GM12872 (cell line): Measurements from ENCODE around the gene HIF3A.

Experiments used
- TF ChIP-seq, protein P1 (sequence below): IDR thresholded peaks from 3 replicates; pipeline ENCODE4 v1.5.1; 2011; ENCODE audit warnings: low read depth, mild to moderate bottlenecking, low read length, moderate library complexity; ENCODE audit not compliant: insufficient read depth

HIF3A gene

DNA sequence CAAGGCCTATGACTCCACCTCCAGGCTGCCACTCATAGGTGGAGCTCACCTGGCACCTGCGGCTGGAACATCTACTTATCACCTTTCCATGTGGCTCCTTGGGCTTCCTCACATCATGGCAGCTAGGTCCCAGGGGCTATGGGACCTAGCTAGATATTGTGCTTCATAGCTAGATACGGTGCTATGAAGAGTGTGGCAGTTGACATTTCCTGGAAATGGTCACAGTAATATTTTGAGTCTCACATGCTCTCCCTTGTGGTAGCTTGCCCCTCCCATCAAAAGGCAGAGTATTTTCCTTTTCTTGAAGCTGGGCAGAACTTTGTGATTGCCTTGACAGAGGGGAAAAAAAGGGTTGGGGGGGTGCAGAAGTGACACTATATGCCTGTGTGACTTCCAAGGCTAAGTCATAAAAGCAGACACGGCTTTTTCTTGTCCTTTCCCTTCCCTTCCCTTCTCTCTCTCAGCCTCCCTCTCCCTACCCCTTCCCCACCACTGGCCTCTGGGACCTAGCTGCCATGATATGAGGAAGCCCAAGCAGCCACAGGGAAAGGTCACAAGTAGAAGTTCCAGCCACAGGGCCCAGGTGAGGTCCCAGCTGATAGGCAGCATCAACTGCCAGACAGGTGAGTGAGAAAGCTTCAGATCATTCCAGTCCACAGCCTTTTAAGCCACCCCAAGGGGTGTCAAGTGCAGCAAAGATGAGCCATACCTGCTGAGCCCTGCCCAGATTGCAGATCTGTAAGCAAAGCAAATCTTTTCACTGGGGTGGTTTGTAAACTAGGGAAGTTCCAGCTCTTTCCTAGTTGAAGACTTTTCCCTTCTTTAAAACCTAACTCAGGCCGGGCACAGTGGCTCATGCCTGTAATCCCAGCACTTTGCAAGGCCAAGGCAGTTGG, 6.9 kb upstream of the HIF3A start:
- TF ChIP-seq, protein P1, sequence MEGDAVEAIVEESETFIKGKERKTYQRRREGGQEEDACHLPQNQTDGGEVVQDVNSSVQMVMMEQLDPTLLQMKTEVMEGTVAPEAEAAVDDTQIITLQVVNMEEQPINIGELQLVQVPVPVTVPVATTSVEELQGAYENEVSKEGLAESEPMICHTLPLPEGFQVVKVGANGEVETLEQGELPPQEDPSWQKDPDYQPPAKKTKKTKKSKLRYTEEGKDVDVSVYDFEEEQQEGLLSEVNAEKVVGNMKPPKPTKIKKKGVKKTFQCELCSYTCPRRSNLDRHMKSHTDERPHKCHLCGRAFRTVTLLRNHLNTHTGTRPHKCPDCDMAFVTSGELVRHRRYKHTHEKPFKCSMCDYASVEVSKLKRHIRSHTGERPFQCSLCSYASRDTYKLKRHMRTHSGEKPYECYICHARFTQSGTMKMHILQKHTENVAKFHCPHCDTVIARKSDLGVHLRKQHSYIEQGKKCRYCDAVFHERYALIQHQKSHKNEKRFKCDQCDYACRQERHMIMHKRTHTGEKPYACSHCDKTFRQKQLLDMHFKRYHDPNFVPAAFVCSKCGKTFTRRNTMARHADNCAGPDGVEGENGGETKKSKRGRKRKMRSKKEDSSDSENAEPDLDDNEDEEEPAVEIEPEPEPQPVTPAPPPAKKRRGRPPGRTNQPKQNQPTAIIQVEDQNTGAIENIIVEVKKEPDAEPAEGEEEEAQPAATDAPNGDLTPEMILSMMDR: no peak

- TF ChIP-seq, protein P1: no peak
Measured at GRCh38 chr19:46291829-46292228, 5.0 kb upstream of the HIF3A start.

DNA sequence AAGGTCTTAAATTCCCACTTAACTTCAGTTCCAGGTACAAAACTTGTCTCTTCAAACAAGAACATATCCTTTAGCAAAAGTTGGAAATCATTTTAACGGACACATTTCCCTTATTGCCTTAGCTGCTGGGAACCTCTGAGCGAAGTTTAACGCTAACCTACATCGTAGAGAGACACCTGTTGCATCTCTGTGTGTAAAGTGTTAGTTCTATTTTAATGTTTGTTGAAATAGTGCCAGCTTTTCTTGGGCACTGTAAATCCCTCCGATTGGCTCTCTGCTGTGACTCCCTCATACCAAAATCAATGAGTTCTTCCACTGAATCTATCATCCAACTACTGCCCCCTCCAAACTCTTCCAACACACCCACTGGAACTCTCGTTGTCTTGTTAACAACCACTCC, 2.3 kb upstream of the HIF3A start:
- TF ChIP-seq, protein P1: no peak

DNA sequence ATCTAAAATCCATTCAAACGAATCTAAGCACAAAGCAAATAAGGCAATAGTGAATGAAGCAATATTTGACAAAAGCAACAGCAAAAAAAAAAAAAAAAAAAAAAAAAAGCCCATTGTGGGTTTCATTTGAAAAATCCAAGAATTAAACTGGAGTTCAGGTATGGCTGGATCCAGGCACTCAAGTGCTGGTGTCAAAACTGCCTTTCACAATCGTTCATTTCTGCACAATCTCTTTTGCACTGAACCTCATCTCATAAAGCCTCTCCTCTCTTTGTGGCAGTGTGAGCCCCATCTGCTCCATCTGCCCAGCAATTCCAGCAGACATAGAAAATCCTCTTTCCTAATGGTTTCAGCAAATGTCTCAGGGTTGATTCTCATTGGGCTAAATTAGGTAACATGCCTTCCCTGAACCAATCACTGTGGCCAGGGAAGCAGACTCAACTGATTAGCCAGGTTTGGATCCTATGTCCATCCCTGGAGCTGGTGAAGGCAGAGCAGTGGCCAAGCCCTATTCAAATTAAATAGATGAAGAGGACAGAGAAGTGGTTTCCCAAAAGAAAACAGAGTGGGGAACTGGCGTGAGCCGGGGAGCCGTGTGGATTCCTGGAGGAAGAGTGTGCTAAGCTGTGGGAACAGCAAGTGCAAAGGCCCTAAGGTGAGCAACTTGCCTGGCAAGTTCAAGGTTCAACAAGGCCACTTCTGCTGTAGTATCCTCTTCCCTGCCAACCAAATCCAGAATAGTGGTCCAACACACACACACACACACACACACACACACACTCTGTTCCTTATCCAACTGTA, 1.2 kb upstream of the HIF3A start:
- TF ChIP-seq, protein P1: no peak

DNA sequence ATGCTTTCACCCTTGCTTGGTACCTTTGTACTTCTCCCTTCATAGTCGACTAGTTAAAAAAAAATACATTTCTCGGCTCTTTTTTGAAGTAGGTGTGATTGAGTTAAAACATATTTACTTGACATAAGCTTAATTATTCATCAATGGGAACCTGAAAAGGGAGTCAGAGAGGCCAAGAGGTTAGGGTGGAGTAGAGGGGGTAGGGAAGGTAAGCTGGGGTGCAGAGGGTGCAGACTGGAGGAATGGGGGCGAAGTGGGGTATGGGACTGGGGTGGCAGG, 701 bp upstream of the HIF3A start:
- TF ChIP-seq, protein P1: no peak

GRCh38 chr19:46297700-46298478, 1.0 kb downstream of the HIF3A start:
- TF ChIP-seq, protein P1: 0 out of 3 replicates have a peak, but pooled peaks have one; percentile 3

- TF ChIP-seq, protein P1: no peak
Measured at GRCh38 chr19:46298479-46299003, 1.7 kb downstream of the HIF3A start.
